Naive thymus-derived CD4-positive, alpha-beta T cell (primary cell): ENCODE measurements around the gene AREL1. TPM values are rescaled to one million over a fixed set of nuclear protein-coding genes. Genes with fewer than 3 reads are reported as not detected.

Source experiments
- ATAC-seq: fragments of 150-1000 bp; cut with Tn5 transposase; 2 replicates; pipeline ENCODE4 v1.10.0; 2021; ENCODE audit warnings: mild to moderate bottlenecking, moderate library complexity
- CTCF ChIA-PET: fragments of 350-600 bp; sonication (Branson Sonifier 250); formaldehyde crosslinking; loops from one replicate; lab custom pipeline; 2021; ENCODE audit warnings: antibody characterized with exemption; lab: Charles Lee
- POLR2A ChIA-PET: fragments of 350-600 bp; sonication (Branson Sonifier 250); formaldehyde crosslinking; loops from one replicate; lab custom pipeline; 2021; ENCODE audit warnings: antibody characterized with exemption, inconsistent platforms; lab: Charles Lee
- DNase-seq, 9 donors: peaks; one replicate each; pipeline versions ENCODE4 v3.0.0 to v3.0.0-alpha.2; 2020 to 2022; ENCODE audit warnings: mixed read lengths in 1 of 9
- H3K27ac ChIP-seq: one replicate; pipeline ENCODE4 v1.7.0; 2013; ENCODE audit warnings: mild to moderate bottlenecking, low read depth, low read length, moderate library complexity
- H3K27me3 ChIP-seq, 2 donors: one replicate each; pipeline ENCODE4 v1.7.0; 2013; ENCODE audit warnings: low read length in 2 of 2, mild to moderate bottlenecking in 2 of 2, moderate library complexity in 2 of 2; ENCODE audit not compliant: control insufficient read depth in 2 of 2, insufficient read depth in 2 of 2
- H3K36me3 ChIP-seq, 3 experiments: 1 replicate in 2 of 3; 2 replicates in 1 of 3; pipeline ENCODE4 v1.7.0; 2013; ENCODE audit warnings: low read length in 3 of 3, mild to moderate bottlenecking in 3 of 3, moderate library complexity in 1 of 3; ENCODE audit not compliant: insufficient read depth in 3 of 3, control insufficient read depth in 2 of 3
- H3K4me1 ChIP-seq, 2 donors: one replicate each; pipeline ENCODE4 v1.7.0; 2013; ENCODE audit warnings: low read length in 2 of 2, mild to moderate bottlenecking in 2 of 2, moderate library complexity in 1 of 2; ENCODE audit not compliant: control insufficient read depth in 2 of 2, insufficient read depth in 2 of 2
- H3K4me3 ChIP-seq: 2 replicates; pipeline ENCODE4 v1.7.0; 2013; ENCODE audit warnings: mild to moderate bottlenecking, low read length
- H3K9me3 ChIP-seq, 3 experiments: 1 replicate in 2 of 3; 2 replicates in 1 of 3; pipeline ENCODE4 v1.7.0; 2013; ENCODE audit warnings: low read length in 3 of 3; ENCODE audit not compliant: control insufficient read depth in 2 of 3
- H3K27ac Mint-ChIP-seq, 9 donors: one replicate each; pipeline ENCODE4 v1.8.0; 2020 to 2022; ENCODE audit warnings: mixed read lengths in 9 of 9, mild to moderate bottlenecking in 8 of 9, moderate library complexity in 5 of 9, inconsistent platforms in 2 of 9
- H3K27me3 Mint-ChIP-seq, 5 donors: one replicate each; pipeline ENCODE4 v1.8.0; 2021 to 2022; ENCODE audit warnings: mixed read lengths in 5 of 5, mild to moderate bottlenecking in 1 of 5
- H3K36me3 Mint-ChIP-seq, 5 donors: one replicate each; pipeline ENCODE4 v1.8.0; 2020 to 2022; ENCODE audit warnings: mixed read lengths in 5 of 5, mild to moderate bottlenecking in 3 of 5, inconsistent platforms in 1 of 5
- H3K4me1 Mint-ChIP-seq, 7 donors: one replicate each; pipeline ENCODE4 v1.8.0; 2020 to 2022; ENCODE audit warnings: mixed read lengths in 7 of 7, mild to moderate bottlenecking in 3 of 7, inconsistent platforms in 1 of 7
- H3K4me3 Mint-ChIP-seq, 10 donors: one replicate each; pipeline ENCODE4 v1.8.0; 2020 to 2022; ENCODE audit warnings: mild to moderate bottlenecking in 10 of 10, mixed read lengths in 10 of 10, moderate library complexity in 6 of 10, inconsistent platforms in 2 of 10
- H3K9me3 Mint-ChIP-seq, 11 donors: one replicate each; pipeline ENCODE4 v1.8.0; 2020 to 2022; ENCODE audit warnings: mixed read lengths in 11 of 11, mild to moderate bottlenecking in 4 of 11, inconsistent platforms in 1 of 11, moderate library complexity in 1 of 11
- intact Hi-C, 2 donors: fragments of 100-400 bp; cut with micrococcal nuclease; formaldehyde crosslinking; loops; one replicate each; pipeline ENCODE4 v1.15.1; 2023
- polyA plus RNA-seq, 2 donors: library from polyadenylated mRNA; unstranded; fragments of 300-500 nt; fragmentation: Illumina TruSeq; gene quantifications; one replicate each; pipeline ENCODE4 v1.2.3, GENCODE V29; 2021
- total RNA-seq, 6 experiments: library from RNA in 5 of 6; stranded (reverse) in 5 of 6; gene quantifications; 1 replicate in 5 of 6; 2 replicates in 1 of 6; pipeline ENCODE4 v1.2.3 and lab custom pipeline; 2021 to 2026

The AREL1 gene
- total and polyA plus RNA-seq, 7 experiments from 2014 or later, result 16.1 to 52.0 (median 42.7) TPM

DNA sequence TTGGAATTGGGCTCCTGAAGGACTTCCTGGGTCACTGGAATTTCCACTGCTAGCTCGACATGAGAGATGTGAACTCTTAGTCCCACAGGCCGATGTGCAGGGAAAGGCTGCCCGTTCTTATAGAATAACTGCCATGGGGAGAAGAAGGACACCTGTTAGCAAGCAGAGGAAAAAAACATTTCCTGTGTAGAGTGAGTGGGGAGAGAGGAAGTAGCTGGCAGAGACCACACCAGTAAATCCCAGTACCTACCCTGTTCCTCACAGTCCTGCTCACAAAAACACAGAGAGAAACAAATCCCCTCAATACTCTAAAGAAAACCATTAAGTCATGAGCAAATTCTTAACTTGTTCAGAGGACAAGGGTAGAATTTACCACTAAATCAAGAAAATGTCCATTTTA, 29.5 kb downstream of the AREL1 start:
- DNase-seq, result no peak
- Histone ChIP-seq H3K27ac (peak overlapping the region; percentile 54), H3K36me3 (peaks cover 0 to 24% (median 4%) of the 10 kb centered on the region in 3 experiments), H3K4me3 (no peak overlapping the region), H3K27me3 (no peaks in the 10 kb centered on the region), H3K9me3 (no peaks in the 10 kb centered on the region), H3K4me1 (peaks cover 0 to 9% of the 10 kb centered on the region in 2 donors)
- peaks cover 14 to 39% (median 34%) of the 10 kb centered on the region in 7 donors for H3K4me1 Mint-ChIP-seq
- no peak for ATAC-seq
- peak overlapping the region in 8 of 9 donors; percentile 49 to 89 (median 72) for H3K27ac Mint-ChIP-seq
- no peaks in the 10 kb centered on the region for H3K27me3 Mint-ChIP-seq
- no peaks in the 10 kb centered on the region for H3K9me3 Mint-ChIP-seq
- peak overlapping the region in 5 of 10 donors; percentile 13 to 42 (median 33) for H3K4me3 Mint-ChIP-seq
- intact Hi-C loops, result no loop called here
- POLR2A ChIA-PET, result no interaction called here
- H3K36me3 Mint-ChIP-seq, result peaks cover 8 to 38% (median 12%) of the 10 kb centered on the region in 5 donors
- CTCF ChIA-PET, result interaction anchor here (0.6 kb wide), 1 partner anchor 75 kb away, joined by 3 read pairs; no protein-coding TSS in a partner anchor

DNA sequence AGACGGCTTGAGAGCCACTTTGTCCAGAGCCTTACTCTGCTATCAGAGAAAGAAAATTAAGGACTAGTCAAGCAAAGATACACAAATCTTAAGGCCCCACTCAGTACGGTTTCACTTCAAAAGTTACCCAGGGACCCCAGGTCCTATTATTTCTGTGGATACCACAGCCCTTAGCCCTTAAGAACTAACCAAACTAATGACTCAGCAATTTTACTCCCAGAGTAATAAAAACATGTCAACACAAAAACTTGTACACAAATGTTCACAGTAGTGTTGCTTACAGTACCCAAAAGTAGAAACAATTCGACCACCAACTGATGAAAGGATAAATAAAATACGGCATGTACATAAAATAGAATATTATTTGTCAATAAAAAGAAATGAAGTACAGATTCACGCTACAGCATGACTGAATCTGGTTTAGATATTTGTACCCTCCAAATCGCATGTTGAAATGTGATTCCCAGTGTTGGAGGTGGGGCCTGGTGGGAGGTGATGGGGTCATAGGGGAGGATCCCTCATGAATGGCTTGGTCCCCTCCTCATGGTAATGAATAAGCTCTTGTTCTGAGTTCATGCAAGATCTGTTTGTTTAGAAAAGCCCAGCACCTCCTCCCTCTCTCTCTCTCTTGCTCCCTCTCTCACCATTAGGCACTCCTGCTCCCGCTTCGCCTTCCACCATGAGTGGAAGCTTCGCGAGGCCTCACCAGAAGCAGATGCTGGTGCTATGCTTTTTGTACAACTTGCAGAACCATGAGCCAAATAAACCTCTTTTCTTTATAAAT, 30.5 kb downstream of the AREL1 start:
- Histone ChIP-seq H3K4me3 (no peak overlapping the region), H3K4me1 (peaks cover 0 to 9% of the 10 kb centered on the region in 2 donors), H3K27ac (no peak overlapping the region), H3K27me3 (no peaks in the 10 kb centered on the region), H3K36me3 (peaks cover 0 to 21% (median 4%) of the 10 kb centered on the region in 3 experiments), H3K9me3 (no peaks in the 10 kb centered on the region)
- Mint-ChIP-seq H3K9me3 (no peaks in the 10 kb centered on the region), H3K36me3 (peaks cover 4 to 35% (median 9%) of the 10 kb centered on the region in 5 donors), H3K27me3 (no peaks in the 10 kb centered on the region), H3K27ac (peak overlapping the region in 7 of 9 donors; percentile 37 to 85 (median 68)), H3K4me1 (peaks cover 14 to 39% (median 33%) of the 10 kb centered on the region in 7 donors), H3K4me3 (no peak overlapping the region)
- POLR2A ChIA-PET, result no interaction called here
- DNase-seq (no peak), ATAC-seq (no peak)
- intact Hi-C loops, result no loop called here
- CTCF ChIA-PET, result no interaction called here

DNA sequence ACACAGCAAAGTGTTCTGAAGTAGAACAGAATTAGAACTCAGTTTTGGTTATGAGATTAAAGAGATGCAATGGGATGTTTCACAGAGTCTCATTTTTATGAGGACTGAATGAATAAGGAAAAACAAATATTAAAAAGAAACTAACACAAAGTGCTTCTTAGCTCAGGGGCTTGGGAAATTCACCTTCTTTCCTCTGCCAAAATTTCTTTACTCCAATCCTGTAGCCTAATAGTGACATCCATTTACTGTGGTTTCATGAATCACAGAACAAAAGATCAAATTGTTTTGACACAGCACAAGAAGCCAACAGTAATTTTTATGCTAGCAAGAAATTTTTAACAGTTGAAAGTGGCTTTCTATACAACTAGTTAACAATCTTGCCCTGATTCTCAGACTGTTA, 37.7 kb downstream of the AREL1 start:
- Mint-ChIP-seq H3K36me3 (peaks cover 5 to 57% (median 36%) of the 10 kb centered on the region in 5 donors), H3K9me3 (no peaks in the 10 kb centered on the region), H3K27me3 (no peaks in the 10 kb centered on the region), H3K4me3 (no peak overlapping the region), H3K27ac (no peak overlapping the region), H3K4me1 (no peaks in the 10 kb centered on the region)
- H3K27me3 ChIP-seq, result no peaks in the 10 kb centered on the region
- H3K4me3 ChIP-seq, result no peak overlapping the region
- H3K27ac ChIP-seq, result no peak overlapping the region
- intact Hi-C loops, result no loop called here
- no peaks in the 10 kb centered on the region for H3K9me3 ChIP-seq
- no peak for ATAC-seq
- DNase-seq, result no peak
- CTCF ChIA-PET, result no interaction called here
- H3K4me1 ChIP-seq, result no peaks in the 10 kb centered on the region
- H3K36me3 ChIP-seq, result peaks cover 6 to 58% (median 17%) of the 10 kb centered on the region in 3 experiments
- POLR2A ChIA-PET, result no interaction called here

DNA sequence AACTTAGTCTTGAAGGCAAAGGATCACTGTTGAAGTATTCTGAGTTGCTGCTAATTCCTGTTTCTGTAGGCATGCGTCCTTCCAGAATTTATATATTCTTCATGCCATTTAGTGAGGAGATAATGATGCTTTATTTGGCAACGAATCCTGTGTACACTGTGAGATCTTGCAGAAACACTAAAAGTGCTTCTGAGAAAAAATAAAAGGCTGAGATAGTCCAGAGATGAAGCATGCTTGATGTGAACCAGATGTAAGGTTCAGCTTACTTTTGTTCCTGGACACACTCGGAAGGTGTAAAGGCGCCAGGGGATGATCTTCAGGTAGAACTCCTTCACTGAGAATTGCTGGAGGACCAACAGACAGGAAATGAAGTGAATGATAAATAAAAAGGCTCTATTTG, 39.1 kb downstream of the AREL1 start:
- Mint-ChIP-seq H3K9me3 (no peaks in the 10 kb centered on the region), H3K36me3 (peaks cover 5 to 66% (median 38%) of the 10 kb centered on the region in 5 donors), H3K27me3 (no peaks in the 10 kb centered on the region), H3K4me3 (no peak overlapping the region), H3K27ac (no peak overlapping the region), H3K4me1 (no peaks in the 10 kb centered on the region)
- ATAC-seq (no peak), DNase-seq (no peak)
- no peaks in the 10 kb centered on the region for H3K4me1 ChIP-seq
- H3K27ac ChIP-seq, result no peak overlapping the region
- no peaks in the 10 kb centered on the region for H3K27me3 ChIP-seq
- no peak overlapping the region for H3K4me3 ChIP-seq
- intact Hi-C loops, result no loop called here
- CTCF ChIA-PET, result no interaction called here
- POLR2A ChIA-PET, result no interaction called here
- peaks cover 10 to 65% (median 17%) of the 10 kb centered on the region in 3 experiments for H3K36me3 ChIP-seq
- H3K9me3 ChIP-seq, result no peaks in the 10 kb centered on the region

DNA sequence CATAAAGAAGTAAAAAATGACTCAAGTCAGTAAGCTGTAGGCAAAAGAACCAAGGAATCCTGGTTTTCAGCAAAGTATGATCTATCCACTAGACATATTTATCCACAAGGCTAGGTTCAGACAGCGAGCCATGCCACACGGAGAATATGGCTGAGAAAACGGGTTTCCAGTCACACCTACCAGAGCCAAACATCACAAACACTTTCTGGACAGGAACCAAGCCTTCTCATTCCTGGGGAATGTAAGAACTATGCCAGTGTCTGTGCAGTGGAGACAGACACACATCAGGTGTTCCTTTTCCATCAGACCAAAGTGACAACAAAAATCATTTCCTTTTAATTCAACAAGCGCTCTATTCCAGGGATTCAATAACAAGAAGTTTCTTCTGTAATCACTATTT, 41.1 kb downstream of the AREL1 start:
- peaks cover 0 to 5% (median 0%) of the 10 kb centered on the region in 7 donors for H3K4me1 Mint-ChIP-seq
- ChIA-PET POLR2A (no interaction called here), CTCF (no interaction called here)
- intact Hi-C loops, result no loop called here
- Histone ChIP-seq H3K36me3 (peaks cover 14 to 75% (median 17%) of the 10 kb centered on the region in 3 experiments), H3K4me1 (no peaks in the 10 kb centered on the region), H3K27me3 (no peaks in the 10 kb centered on the region), H3K27ac (no peak overlapping the region), H3K9me3 (no peaks in the 10 kb centered on the region), H3K4me3 (no peak overlapping the region)
- H3K36me3 Mint-ChIP-seq, result peaks cover 8 to 77% (median 47%) of the 10 kb centered on the region in 5 donors
- DNase-seq (no peak), ATAC-seq (no peak)
- no peaks in the 10 kb centered on the region for H3K9me3 Mint-ChIP-seq
- H3K4me3 Mint-ChIP-seq, result no peak overlapping the region
- no peaks in the 10 kb centered on the region for H3K27me3 Mint-ChIP-seq
- H3K27ac Mint-ChIP-seq, result peak overlapping the region in 1 of 9 donors; percentile 65

DNA sequence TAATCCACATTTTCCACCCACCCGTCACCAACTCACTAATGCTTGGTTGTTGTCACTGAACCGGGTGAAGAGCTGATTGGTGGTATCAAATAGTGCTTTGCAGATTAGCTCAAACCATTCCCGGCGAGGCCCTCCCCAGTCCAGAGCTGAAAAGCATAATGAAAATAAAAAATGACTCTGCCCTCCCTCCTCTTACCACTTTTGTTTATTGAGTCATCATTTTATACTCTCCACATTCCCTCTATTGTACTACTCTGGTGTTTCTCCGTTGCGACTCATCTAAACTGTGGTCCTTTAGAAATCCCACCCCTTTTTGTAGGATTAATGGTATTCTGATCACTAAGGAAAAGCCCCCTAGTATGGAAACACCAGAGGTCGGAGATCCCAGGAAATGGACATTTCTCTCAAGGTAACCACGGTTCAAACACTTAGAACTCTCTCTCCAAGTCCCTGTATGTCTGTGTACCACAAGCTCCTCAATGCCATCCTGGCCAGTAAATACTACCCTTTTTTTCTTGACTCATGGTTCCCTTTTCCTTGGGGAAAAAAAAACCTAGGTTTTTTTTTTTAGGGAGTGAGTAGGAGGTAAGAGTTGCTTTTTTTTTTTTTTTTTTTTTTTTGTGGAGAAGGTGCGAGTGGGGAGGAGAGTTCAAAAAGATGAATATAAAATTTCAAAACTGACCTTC, 42.0 kb downstream of the AREL1 start:
- ChIA-PET POLR2A (no interaction called here), CTCF (no interaction called here)
- Mint-ChIP-seq H3K27me3 (no peaks in the 10 kb centered on the region), H3K27ac (no peak overlapping the region), H3K9me3 (no peaks in the 10 kb centered on the region), H3K36me3 (peaks cover 8 to 77% (median 45%) of the 10 kb centered on the region in 5 donors), H3K4me3 (no peak overlapping the region), H3K4me1 (peaks cover 0 to 5% (median 0%) of the 10 kb centered on the region in 7 donors)
- Histone ChIP-seq H3K4me1 (no peaks in the 10 kb centered on the region), H3K36me3 (peaks cover 12 to 73% (median 14%) of the 10 kb centered on the region in 3 experiments), H3K9me3 (no peaks in the 10 kb centered on the region), H3K27ac (no peak overlapping the region), H3K27me3 (no peaks in the 10 kb centered on the region), H3K4me3 (no peak overlapping the region)
- intact Hi-C loops, result no loop called here
- DNase-seq (no peak), ATAC-seq (no peak)
